ENCODE measurements around the gene ARHGEF4. TPM values are rescaled to one million over a fixed set of nuclear protein-coding genes. Genes with fewer than 3 reads are reported as not detected.
"Not testable (repeated sequence)": the region's sequence is repeated elsewhere in the genome, so short reads cannot be mapped to it uniquely, and the experiment has no call there.

The ARHGEF4 gene
- total RNA-seq, 3 donors from 2014 or later, result 0.94 to 14.0 (median 1.5) TPM

GRCh38 chr2:130896813-130897212 is 60.1 kb downstream of the ARHGEF4 start:
- no peaks in the 10 kb centered on the region for H3K36me3 ChIP-seq (ENCODE audit: low read depth)
- TF ChIP-seq CTCF (IDR thresholded peaks at IDR 0.05), result no peak
- intact Hi-C loops (cut with DNase I, micrococcal nuclease), result no loop called here
- H3K4me3 ChIP-seq, result no peak overlapping the region
- DNase-seq, result no peak
- ATAC-seq, result no peak
- H3K9me3 ChIP-seq, result no peaks in the 10 kb centered on the region
- no peaks in the 10 kb centered on the region for H3K4me1 ChIP-seq (ENCODE audit: low read depth)

GRCh38 chr2:130898553-130898952 is 61.8 kb downstream of the ARHGEF4 start:
- no peak for ATAC-seq
- no peaks in the 10 kb centered on the region for H3K9me3 ChIP-seq
- H3K4me1 ChIP-seq (ENCODE audit: low read depth), result no peaks in the 10 kb centered on the region
- TF ChIP-seq CTCF (IDR thresholded peaks at IDR 0.05), result no peak
- no peak for DNase-seq
- intact Hi-C loops (cut with DNase I, micrococcal nuclease), result no loop called here
- no peaks in the 10 kb centered on the region for H3K36me3 ChIP-seq (ENCODE audit: low read depth)
- H3K4me3 ChIP-seq, result no peak overlapping the region

GRCh38 chr2:130899306-130899705 is 62.6 kb downstream of the ARHGEF4 start:
- DNase-seq (no peak), ATAC-seq (no peak)
- Histone ChIP-seq H3K36me3 (ENCODE audit: low read depth) (no peaks in the 10 kb centered on the region), H3K4me3 (no peak overlapping the region), H3K4me1 (ENCODE audit: low read depth) (no peaks in the 10 kb centered on the region), H3K9me3 (no peaks in the 10 kb centered on the region)
- intact Hi-C loops (cut with DNase I, micrococcal nuclease), result no loop called here
- no peak for TF ChIP-seq CTCF (IDR thresholded peaks at IDR 0.05)

GRCh38 chr2:130901061-130901460 is 64.3 kb downstream of the ARHGEF4 start:
- no peak overlapping the region for H3K4me3 ChIP-seq
- H3K4me1 ChIP-seq (ENCODE audit: low read depth), result no peaks in the 10 kb centered on the region
- no peak for TF ChIP-seq CTCF (IDR thresholded peaks at IDR 0.05)
- DNase-seq, result no peak
- H3K9me3 ChIP-seq, result peaks cover 3% of the 10 kb centered on the region
- H3K36me3 ChIP-seq (ENCODE audit: low read depth), result no peaks in the 10 kb centered on the region
- intact Hi-C loops (cut with DNase I, micrococcal nuclease), result no loop called here
- no peak for ATAC-seq

- intact Hi-C loops (cut with DNase I, micrococcal nuclease); H3K36me3 ChIP-seq (ENCODE audit: low read depth); H3K4me1 ChIP-seq (ENCODE audit: low read depth); DNase-seq; ATAC-seq; H3K9me3 ChIP-seq; H3K4me3 ChIP-seq: not testable (repeated sequence)
Measured at GRCh38 chr2:130901626-130902025, 64.9 kb downstream of the ARHGEF4 start.

GRCh38 chr2:130908832-130909231 is 72.1 kb downstream of the ARHGEF4 start:
- TF ChIP-seq CTCF (IDR thresholded peaks at IDR 0.05), result no peak
- Histone ChIP-seq H3K4me1 (ENCODE audit: low read depth) (no peaks in the 10 kb centered on the region), H3K36me3 (ENCODE audit: low read depth) (no peaks in the 10 kb centered on the region), H3K4me3 (no peak overlapping the region), H3K9me3 (peaks cover 9% of the 10 kb centered on the region)
- no peak for DNase-seq
- ATAC-seq, result no peak
- intact Hi-C loops (cut with DNase I, micrococcal nuclease), result no loop called here
